GM12878 (cell line): ENCODE measurements around the gene POMP. TPM values are rescaled to one million over a fixed set of nuclear protein-coding genes. Genes with fewer than 3 reads are reported as not detected.

Experiments used
- BMI1 ChIP-seq: fragments of 450-650 bp; IDR thresholded peaks from 2 replicates; pipeline ENCODE4 v1.6.1; 2016; ENCODE audit warnings: mild to moderate bottlenecking, moderate library complexity, borderline replicate concordance
- FOXM1 ChIP-seq: IDR thresholded peaks from 2 replicates; pipeline ENCODE4 v1.6.1; 2012; ENCODE audit warnings: low read depth, mild to moderate bottlenecking, inconsistent platforms, low read length, moderate library complexity
- MEF2A ChIP-seq: IDR thresholded peaks from 2 replicates; pipeline ENCODE4 v1.6.1; 2011; ENCODE audit warnings: low read depth, mild to moderate bottlenecking, low read length, moderate library complexity; ENCODE audit not compliant: insufficient read depth
- NBN ChIP-seq: fragments of 450-650 bp; IDR thresholded peaks from 2 replicates; pipeline ENCODE4 v1.6.1; 2016
- NFYB ChIP-seq: IDR thresholded peaks from 2 replicates; pipeline ENCODE4 v1.6.1; 2011; ENCODE audit warnings: low read depth, mild to moderate bottlenecking, low read length, improper control_type of control experiment, moderate library complexity; ENCODE audit not compliant: insufficient read depth
- NR2C1 ChIP-seq: fragments of 450-650 bp; IDR thresholded peaks from 2 replicates; pipeline ENCODE4 v1.6.1; 2017; ENCODE audit warnings: antibody characterized with exemption, mild to moderate bottlenecking, moderate library complexity
- RAD21 ChIP-seq: IDR thresholded peaks from 2 replicates; pipeline ENCODE4 v1.6.1; 2011; ENCODE audit warnings: mild to moderate bottlenecking, low read depth, low read length, moderate library complexity; ENCODE audit not compliant: insufficient read depth
- RBBP5 ChIP-seq: fragments of 200-600 bp; sonication (generic); conservative IDR thresholded peaks from 2 replicates; pipeline ENCODE4 v1.6.1; 2016
- SMARCA5 ChIP-seq: fragments of 450-650 bp; IDR thresholded peaks from 2 replicates; pipeline ENCODE4 v1.6.1; 2017; ENCODE audit warnings: mild to moderate bottlenecking
- SREBF2 ChIP-seq: IDR thresholded peaks from 2 replicates; pipeline ENCODE4 v1.6.1; 2012; ENCODE audit warnings: mild to moderate bottlenecking, low read length
- STAT1 ChIP-seq: fragments of 450-650 bp; conservative IDR thresholded peaks from 2 replicates; pipeline ENCODE4 v1.6.1; 2014; ENCODE audit warnings: antibody characterized with exemption, mild to moderate bottlenecking
- SUPT20H ChIP-seq: IDR thresholded peaks from 2 replicates; pipeline ENCODE4 v1.6.1; 2011; ENCODE audit warnings: low read depth, mild to moderate bottlenecking, low read length, moderate library complexity, borderline replicate concordance; ENCODE audit not compliant: control insufficient read depth
- ZNF207 ChIP-seq: fragments of 450-650 bp; IDR thresholded peaks from 2 replicates; pipeline ENCODE4 v1.6.1; 2014; ENCODE audit warnings: antibody characterized with exemption, mild to moderate bottlenecking, borderline replicate concordance
- polyA plus RNA-seq, 11 experiments: library from polyadenylated mRNA; depleted of rRNA in 4 of 11; unstranded in 6 of 11; stranded (reverse) in 5 of 11; fragments of >200 nt; fragmentation: Nextera tagmentation in 4 of 11; fragmentation: Illumina TruSeq in 1 of 11; extraction: Ambion mirVana in 4 of 11; extraction: Trizol in 1 of 11; gene quantifications; 1 replicate in 1 of 11; 2 replicates in 10 of 11; pipeline versions ENCODE4 v1.2.1 to v1.2.3, GENCODE V29; 2011 to 2016; ENCODE audit warnings: inconsistent platforms in 2 of 11, missing spikeins in 2 of 11, low read depth in 1 of 11
- total RNA-seq, 4 experiments: library from RNA; depleted of rRNA in 3 of 4; stranded (reverse); fragments of >200 nt in 3 of 4; fragmentation: Illumina TruSeq in 1 of 4; extraction: Trizol in 1 of 4; gene quantifications; 2 replicates each; pipeline versions ENCODE4 v1.2.1 to v1.2.3, GENCODE V29; 2013 to 2021
- TF ChIP-seq, protein P1 (sequence below): IDR thresholded peaks from 2 replicates; pipeline ENCODE4 v1.6.1; 2011; ENCODE audit warnings: low read depth, low read length, improper control_type of control experiment, borderline replicate concordance
- TF ChIP-seq, protein P2 (sequence below): fragments of 450-650 bp; IDR thresholded peaks from 2 replicates; pipeline ENCODE4 v1.6.1; 2017; ENCODE audit warnings: mild to moderate bottlenecking, moderate library complexity
- TF ChIP-seq, protein P3 (sequence below): IDR thresholded peaks from 2 replicates; pipeline ENCODE4 v1.6.1; 2012; ENCODE audit warnings: improper control_type of control experiment, low read depth, low read length; ENCODE audit not compliant: insufficient replicate concordance
- TF ChIP-seq, protein P4 (sequence below), 3 experiments: IDR thresholded peaks in 2 of 3; conservative IDR thresholded peaks in 1 of 3; 2 replicates each; pipeline ENCODE4 v1.5.1; 2011; ENCODE audit warnings: low read depth in 3 of 3, low read length in 3 of 3, mild to moderate bottlenecking in 3 of 3, control low read depth in 2 of 3, moderate library complexity in 2 of 3, inconsistent platforms in 1 of 3, mixed read lengths in 1 of 3; ENCODE audit not compliant: control insufficient read depth in 2 of 3, insufficient read depth in 1 of 3; ENCODE audit errors: extremely low read depth in 1 of 3

POMP gene
- total and polyA plus RNA-seq, 10 of the 15 experiments (the other 5 are each of a cell fraction or from before 2014, with no cell fraction given) = 90.4 to 668 (median 144) TPM

DNA sequence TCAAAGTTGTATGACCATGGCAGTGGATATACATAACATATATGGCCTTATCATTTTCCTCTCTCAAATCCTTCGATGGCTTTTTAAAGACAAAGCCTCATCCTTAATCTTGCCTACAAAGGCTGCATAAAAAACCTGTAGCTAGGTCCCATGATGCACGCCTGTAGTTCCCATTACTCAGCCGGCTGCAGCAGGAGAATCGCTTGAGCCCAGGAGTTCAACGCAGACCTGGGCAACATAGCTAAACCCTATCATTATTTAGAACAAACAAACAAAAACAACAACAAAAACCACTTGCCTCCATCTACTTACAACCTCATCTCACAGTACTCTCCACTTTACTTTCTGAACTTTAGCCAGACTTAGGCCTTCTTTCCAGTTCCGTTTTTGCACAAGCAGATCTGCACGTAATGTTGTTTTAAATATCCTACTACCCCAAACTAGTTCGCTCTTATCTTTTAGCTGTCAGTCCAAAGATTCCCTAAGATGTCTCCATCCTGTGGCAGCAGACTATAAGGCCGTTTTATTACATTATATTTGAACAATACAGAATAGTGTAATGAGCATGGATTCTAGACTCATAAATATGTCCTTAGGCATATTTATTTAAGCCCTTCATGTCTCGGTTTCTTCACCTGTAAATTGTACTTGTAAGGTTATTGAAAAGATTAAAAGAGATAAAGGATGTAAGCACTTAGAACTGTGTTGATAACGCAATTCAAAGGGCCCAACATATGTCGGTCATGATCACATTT is 969 bp upstream of the POMP start (continued):
- peak; percentile 19; the same call in 1 of the 2 replicates for TF ChIP-seq BMI1
- no peak for TF ChIP-seq STAT1
- TF ChIP-seq SUPT20H = no peak
- TF ChIP-seq, protein P1, sequence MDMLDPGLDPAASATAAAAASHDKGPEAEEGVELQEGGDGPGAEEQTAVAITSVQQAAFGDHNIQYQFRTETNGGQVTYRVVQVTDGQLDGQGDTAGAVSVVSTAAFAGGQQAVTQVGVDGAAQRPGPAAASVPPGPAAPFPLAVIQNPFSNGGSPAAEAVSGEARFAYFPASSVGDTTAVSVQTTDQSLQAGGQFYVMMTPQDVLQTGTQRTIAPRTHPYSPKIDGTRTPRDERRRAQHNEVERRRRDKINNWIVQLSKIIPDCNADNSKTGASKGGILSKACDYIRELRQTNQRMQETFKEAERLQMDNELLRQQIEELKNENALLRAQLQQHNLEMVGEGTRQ = no peak
- no peak for TF ChIP-seq FOXM1
- TF ChIP-seq, protein P2, sequence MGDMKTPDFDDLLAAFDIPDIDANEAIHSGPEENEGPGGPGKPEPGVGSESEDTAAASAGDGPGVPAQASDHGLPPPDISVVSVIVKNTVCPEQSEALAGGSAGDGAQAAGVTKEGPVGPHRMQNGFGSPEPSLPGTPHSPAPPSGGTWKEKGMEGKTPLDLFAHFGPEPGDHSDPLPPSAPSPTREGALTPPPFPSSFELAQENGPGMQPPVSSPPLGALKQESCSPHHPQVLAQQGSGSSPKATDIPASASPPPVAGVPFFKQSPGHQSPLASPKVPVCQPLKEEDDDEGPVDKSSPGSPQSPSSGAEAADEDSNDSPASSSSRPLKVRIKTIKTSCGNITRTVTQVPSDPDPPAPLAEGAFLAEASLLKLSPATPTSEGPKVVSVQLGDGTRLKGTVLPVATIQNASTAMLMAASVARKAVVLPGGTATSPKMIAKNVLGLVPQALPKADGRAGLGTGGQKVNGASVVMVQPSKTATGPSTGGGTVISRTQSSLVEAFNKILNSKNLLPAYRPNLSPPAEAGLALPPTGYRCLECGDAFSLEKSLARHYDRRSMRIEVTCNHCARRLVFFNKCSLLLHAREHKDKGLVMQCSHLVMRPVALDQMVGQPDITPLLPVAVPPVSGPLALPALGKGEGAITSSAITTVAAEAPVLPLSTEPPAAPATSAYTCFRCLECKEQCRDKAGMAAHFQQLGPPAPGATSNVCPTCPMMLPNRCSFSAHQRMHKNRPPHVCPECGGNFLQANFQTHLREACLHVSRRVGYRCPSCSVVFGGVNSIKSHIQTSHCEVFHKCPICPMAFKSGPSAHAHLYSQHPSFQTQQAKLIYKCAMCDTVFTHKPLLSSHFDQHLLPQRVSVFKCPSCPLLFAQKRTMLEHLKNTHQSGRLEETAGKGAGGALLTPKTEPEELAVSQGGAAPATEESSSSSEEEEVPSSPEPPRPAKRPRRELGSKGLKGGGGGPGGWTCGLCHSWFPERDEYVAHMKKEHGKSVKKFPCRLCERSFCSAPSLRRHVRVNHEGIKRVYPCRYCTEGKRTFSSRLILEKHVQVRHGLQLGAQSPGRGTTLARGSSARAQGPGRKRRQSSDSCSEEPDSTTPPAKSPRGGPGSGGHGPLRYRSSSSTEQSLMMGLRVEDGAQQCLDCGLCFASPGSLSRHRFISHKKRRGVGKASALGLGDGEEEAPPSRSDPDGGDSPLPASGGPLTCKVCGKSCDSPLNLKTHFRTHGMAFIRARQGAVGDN = peak; percentile 61
- peak; percentile 35; the same call in 1 of the 2 replicates for TF ChIP-seq RAD21
- TF ChIP-seq, protein P3, sequence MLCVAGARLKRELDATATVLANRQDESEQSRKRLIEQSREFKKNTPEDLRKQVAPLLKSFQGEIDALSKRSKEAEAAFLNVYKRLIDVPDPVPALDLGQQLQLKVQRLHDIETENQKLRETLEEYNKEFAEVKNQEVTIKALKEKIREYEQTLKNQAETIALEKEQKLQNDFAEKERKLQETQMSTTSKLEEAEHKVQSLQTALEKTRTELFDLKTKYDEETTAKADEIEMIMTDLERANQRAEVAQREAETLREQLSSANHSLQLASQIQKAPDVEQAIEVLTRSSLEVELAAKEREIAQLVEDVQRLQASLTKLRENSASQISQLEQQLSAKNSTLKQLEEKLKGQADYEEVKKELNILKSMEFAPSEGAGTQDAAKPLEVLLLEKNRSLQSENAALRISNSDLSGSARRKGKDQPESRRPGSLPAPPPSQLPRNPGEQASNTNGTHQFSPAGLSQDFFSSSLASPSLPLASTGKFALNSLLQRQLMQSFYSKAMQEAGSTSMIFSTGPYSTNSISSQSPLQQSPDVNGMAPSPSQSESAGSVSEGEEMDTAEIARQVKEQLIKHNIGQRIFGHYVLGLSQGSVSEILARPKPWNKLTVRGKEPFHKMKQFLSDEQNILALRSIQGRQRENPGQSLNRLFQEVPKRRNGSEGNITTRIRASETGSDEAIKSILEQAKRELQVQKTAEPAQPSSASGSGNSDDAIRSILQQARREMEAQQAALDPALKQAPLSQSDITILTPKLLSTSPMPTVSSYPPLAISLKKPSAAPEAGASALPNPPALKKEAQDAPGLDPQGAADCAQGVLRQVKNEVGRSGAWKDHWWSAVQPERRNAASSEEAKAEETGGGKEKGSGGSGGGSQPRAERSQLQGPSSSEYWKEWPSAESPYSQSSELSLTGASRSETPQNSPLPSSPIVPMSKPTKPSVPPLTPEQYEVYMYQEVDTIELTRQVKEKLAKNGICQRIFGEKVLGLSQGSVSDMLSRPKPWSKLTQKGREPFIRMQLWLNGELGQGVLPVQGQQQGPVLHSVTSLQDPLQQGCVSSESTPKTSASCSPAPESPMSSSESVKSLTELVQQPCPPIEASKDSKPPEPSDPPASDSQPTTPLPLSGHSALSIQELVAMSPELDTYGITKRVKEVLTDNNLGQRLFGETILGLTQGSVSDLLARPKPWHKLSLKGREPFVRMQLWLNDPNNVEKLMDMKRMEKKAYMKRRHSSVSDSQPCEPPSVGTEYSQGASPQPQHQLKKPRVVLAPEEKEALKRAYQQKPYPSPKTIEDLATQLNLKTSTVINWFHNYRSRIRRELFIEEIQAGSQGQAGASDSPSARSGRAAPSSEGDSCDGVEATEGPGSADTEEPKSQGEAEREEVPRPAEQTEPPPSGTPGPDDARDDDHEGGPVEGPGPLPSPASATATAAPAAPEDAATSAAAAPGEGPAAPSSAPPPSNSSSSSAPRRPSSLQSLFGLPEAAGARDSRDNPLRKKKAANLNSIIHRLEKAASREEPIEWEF = no peak
- no peak for TF ChIP-seq NFYB
- TF ChIP-seq ZNF207 = no peak
- 0 out of 2 replicates have a peak, but pooled peaks have one; percentile 21 for TF ChIP-seq MEF2A
- TF ChIP-seq SREBF2 = no peak
- TF ChIP-seq, protein P4, sequence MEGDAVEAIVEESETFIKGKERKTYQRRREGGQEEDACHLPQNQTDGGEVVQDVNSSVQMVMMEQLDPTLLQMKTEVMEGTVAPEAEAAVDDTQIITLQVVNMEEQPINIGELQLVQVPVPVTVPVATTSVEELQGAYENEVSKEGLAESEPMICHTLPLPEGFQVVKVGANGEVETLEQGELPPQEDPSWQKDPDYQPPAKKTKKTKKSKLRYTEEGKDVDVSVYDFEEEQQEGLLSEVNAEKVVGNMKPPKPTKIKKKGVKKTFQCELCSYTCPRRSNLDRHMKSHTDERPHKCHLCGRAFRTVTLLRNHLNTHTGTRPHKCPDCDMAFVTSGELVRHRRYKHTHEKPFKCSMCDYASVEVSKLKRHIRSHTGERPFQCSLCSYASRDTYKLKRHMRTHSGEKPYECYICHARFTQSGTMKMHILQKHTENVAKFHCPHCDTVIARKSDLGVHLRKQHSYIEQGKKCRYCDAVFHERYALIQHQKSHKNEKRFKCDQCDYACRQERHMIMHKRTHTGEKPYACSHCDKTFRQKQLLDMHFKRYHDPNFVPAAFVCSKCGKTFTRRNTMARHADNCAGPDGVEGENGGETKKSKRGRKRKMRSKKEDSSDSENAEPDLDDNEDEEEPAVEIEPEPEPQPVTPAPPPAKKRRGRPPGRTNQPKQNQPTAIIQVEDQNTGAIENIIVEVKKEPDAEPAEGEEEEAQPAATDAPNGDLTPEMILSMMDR (IDR thresholded peaks at IDR 0.05 in 2 of 3, conservative IDR thresholded peaks at IDR 0.05 in 1 of 3; ENCODE audit: control insufficient read depth in 2 of 3, extremely low read depth in 1 of 3, insufficient read depth in 1 of 3, low read depth in 3 of 3, low read length in 3 of 3) = 0 out of 6 replicates have a peak, but pooled peaks of 1 of the 3 experiments have one; percentile 2
- TF ChIP-seq RBBP5 = no peak
- TF ChIP-seq SMARCA5 = no peak
- peak; percentile 49; the same call in 1 of the 2 replicates for TF ChIP-seq NBN
- TF ChIP-seq NR2C1 = no peak
